Islet of Langerhans (tissue), 1 donor: ENCODE measurements around the gene DNASE2.

Experiments used
- FAIRE-seq: peaks from one replicate; lab custom pipeline; 2011; peaks lifted over from hg19 to GRCh38; lab: Jason Lieb, UNC

Gene DNASE2

DNA sequence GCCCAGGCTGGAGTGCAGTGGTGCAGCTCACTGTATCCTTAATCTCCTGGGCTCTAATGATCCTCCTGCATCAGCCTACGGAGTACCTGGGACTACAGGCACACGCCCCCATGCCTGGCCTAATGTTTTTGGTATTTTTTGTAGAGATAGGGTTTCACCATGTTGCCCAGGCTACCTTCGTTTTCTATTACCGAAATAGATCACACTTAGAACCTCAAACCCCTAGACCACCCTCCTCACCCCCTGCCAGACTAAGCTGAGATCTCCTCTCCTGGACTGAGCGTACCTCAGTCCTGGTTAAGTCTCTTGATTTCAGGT is 5.4 kb upstream of the DNASE2 start:
- no peak for FAIRE-seq

DNA sequence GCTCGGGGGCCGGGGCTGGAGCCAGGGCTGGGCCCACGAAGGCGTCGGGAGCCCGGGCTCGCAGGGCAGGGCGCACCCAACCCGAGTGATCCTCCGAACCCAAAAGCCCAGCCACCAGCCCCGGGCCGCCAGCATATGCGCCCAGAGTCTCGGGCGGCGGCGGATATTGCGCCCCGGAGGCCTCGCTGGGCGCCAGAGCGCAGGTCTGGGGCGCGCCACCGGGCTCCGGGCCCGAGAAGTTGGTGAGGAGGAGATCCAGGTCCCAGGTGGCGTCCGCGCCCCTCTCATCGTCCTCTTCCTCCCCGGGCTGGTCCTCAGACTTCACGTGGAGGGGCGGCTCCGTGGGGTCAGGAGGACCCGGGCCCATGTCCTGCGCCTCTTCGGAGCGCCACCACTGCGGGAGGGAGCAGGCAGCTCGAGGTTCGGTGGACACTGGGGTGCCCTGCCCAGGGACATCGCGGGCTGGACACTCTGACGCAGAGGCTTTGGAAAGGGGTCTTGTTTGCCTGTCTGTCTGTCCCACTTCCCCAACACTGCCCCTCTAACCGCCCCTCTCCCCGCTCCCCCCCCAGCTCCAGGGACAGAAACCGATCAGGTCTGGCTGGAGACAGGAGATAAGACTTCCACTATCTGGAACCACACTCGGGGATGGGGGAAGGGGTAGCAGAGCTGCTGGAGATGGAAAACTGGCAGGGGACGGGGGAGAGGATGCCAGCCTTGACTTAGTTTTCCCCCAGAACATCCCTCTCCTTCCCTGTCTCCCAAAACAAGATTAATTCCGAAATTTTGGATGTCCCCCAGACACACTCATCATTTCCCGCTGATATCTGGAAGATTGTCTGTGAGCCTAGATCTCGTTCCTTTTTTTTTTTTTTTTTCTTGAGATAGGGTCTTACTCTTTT is 4.8 kb upstream of the DNASE2 start:
- no peak for FAIRE-seq

DNA sequence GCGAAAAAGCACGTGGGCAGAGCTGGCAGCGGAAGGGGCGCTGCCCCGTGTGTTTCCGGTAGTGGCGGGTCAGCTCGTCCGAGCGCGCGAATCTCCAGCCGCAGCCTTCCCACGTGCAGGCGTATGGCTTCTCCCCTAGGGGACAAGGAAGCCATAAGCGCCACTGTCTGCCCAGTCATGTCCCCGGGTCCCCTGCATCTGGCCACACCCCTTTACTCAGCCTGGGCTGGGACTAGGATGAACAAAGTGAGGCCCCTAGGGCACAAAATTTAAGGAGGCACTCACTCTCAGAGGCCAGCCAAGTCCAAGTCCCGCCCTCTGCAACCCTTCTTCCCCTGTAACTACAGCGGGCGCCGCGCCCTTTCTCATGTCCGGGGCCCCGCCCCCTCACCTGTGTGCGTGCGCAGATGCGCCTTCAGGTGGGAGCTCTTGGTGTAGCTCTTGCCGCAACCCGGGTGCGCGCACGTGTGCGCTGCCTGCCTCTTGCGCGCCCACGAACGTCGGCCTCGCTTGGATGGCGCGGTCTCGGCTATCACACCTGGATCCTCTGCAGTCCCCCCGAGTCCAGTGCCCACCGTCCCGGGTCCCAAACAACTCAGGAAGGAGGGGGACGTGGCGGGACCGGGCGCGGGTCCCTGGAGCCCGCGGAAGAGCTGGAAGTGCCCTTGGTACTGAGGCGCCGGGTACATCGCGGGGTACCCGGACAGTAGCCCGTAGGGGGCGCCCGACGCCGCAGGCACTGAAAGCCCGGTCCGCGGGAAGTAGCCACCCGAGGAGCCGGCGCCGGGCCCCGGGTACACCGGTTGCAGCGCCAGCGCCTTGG is 3.9 kb upstream of the DNASE2 start:
- FAIRE-seq = no peak

DNA sequence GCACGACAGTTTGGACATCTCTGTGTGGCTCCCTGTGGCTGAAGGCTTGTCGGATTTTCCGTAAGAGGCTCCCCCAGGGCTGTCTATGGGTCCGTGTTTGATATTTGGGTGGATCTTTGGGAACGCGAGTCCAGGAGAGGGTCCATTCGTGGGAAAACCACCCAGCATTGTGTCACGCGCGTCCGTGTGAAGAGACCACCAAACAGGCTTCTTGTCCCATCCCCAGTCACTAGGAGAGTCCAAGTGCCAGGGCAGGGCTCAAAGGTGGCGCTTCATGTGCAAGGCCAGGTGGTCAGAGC is 3.3 kb upstream of the DNASE2 start:
- no peak for FAIRE-seq

- no peak for FAIRE-seq
Measured at GRCh38 chr19:12884202-12884601, 3.0 kb upstream of the DNASE2 start.

- FAIRE-seq = no peak
Measured at GRCh38 chr19:12882589-12882988, 1.3 kb upstream of the DNASE2 start.

- FAIRE-seq = no peak
Measured at GRCh38 chr19:12880551-12881171, 588 bp downstream of the DNASE2 start.

- FAIRE-seq = no peak
Measured at GRCh38 chr19:12875086-12875485, 6.2 kb downstream of the DNASE2 start.

- FAIRE-seq = no peak
Measured at GRCh38 chr19:12873891-12874745, 7.1 kb downstream of the DNASE2 start.

GRCh38 chr19:12872941-12873890 is 8.0 kb downstream of the DNASE2 start:
- no peak for FAIRE-seq

- no peak for FAIRE-seq
Measured at GRCh38 chr19:12872255-12872654, 9.0 kb downstream of the DNASE2 start.

GRCh38 chr19:12871681-12872080 is 9.6 kb downstream of the DNASE2 start:
- FAIRE-seq = no peak

GRCh38 chr19:12868540-12869112 is 12.6 kb downstream of the DNASE2 start:
- no peak for FAIRE-seq

GRCh38 chr19:12867120-12868099 is 13.8 kb downstream of the DNASE2 start:
- FAIRE-seq = no peak

DNA sequence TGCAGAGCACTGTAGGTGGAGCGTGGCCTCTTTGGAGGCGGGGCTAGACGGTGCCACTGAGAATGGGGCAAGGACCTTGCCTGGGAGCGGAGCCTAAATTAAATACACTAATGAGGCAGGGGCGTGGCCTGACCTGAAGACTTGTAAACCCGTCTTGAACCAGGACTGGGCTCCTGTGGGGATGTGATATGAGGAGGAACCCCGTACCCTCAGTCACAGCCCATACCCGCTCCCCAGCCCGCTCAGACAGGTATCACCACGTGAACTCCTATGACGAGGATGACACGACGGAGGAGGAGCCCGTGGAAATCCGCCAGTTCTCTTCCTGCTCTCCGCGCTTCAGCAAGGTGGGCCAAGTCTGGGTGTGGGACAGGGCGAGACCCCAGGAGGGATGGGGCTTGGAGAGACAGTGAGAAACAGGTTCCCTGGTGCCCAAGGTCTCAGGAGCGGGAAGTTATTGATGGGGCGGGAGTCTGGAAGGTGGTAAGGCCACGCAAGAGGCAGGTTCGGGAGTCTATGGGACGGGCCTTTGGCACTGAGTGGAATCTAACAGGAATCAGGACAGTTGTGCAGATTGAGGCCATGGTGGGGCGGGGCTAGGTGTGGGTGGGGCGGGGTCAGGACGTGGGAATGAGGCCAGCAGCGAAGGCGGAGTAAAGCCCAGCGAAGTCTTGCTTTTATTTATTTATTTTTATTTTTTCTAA is 14.7 kb downstream of the DNASE2 start:
- no peak for FAIRE-seq

DNA sequence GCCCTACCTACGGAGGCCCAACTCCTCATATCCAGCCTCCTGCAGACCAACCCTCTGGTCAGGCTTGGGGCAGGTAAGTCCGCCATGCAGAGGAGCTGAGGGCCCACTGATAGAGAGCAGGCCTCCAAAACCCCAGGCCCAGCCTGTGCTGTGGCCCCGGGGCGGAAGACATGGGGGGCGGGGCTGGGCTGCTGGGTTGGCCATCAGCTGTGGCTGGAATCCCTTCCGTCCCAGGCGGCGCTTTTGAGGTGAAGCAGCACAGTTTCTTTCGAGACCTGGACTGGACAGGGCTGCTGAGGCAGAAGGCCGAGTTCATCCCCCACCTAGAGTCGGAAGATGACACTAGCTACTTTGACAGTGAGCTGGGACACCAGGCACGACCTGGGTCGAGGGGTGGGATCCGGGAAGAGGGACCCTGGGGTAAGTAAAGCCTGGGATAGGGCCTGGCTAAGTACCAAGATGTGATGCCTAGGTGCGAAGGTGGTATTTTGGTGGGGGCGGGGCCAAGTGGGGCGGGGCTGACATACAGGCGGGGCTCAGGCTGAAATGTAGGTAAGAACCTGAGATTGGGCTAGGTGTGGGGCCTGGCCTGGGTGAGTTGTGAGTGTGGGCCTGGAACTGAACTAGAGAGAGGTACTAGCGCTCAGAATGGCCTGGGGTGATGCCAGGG is 15.4 kb downstream of the DNASE2 start:
- FAIRE-seq = no peak

- no peak for FAIRE-seq
Measured at GRCh38 chr19:12864721-12865715, 16.2 kb downstream of the DNASE2 start.
